Measurements from ENCODE around the gene PPP6R3. TPM values are rescaled to one million over a fixed set of nuclear protein-coding genes. Genes with fewer than 3 reads are reported as not detected.
A peak's percentile ranks its signal among the peaks of the same experiment; 100 is the strongest.

Gene PPP6R3
- polyA plus RNA-seq, 1 donor from 2014 or later, result 41.1 TPM

DNA sequence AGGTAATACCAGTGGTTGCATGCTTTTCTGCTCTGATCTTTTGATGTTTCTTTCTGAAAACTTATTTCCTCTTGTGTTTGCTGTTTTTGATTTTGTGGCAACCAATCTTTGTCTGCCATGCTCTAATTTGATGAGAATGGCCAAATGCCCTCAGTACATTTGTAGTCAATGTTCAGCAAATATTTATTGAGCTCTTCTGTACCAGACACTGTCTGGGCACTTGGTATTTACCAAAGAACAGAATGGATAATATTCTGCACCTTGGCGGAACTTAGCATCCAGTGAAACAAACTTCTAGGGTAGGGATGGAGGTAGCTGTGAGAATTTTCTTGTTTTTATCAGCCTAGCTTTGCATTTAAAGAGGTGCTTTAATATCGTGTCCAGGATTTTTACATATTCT lies 19.6 kb downstream of the PPP6R3 start:
- H3K27ac Mint-ChIP-seq, result no peak overlapping the region
- peaks cover 46 to 52% (median 48%) of the 10 kb centered on the region in 3 donors for H3K4me1 Mint-ChIP-seq
- no peaks in the 10 kb centered on the region for H3K9me3 Mint-ChIP-seq
- peak overlapping the region in 1 of 4 donors; percentile 41 for H3K4me3 Mint-ChIP-seq
- H3K27me3 Mint-ChIP-seq, result no peaks in the 10 kb centered on the region
- H3K36me3 Mint-ChIP-seq, result peaks cover 8% of the 10 kb centered on the region

GRCh38 chr11:68480852-68481510 lies 20.4 kb downstream of the PPP6R3 start:
- H3K4me1 Mint-ChIP-seq, result peaks cover 49 to 55% (median 52%) of the 10 kb centered on the region in 3 donors
- H3K4me3 Mint-ChIP-seq, result peak overlapping the region in 2 of 4 donors; percentile 6 to 23
- no peaks in the 10 kb centered on the region for H3K9me3 Mint-ChIP-seq
- H3K27ac Mint-ChIP-seq, result no peak overlapping the region
- no peaks in the 10 kb centered on the region for H3K27me3 Mint-ChIP-seq
- peaks cover 8% of the 10 kb centered on the region for H3K36me3 Mint-ChIP-seq

- H3K4me1 Mint-ChIP-seq, result peaks cover 52 to 60% (median 54%) of the 10 kb centered on the region in 3 donors
- H3K4me3 Mint-ChIP-seq, result peak overlapping the region in 1 of 4 donors; percentile 6
- H3K27ac Mint-ChIP-seq, result no peak overlapping the region
- H3K9me3 Mint-ChIP-seq, result no peaks in the 10 kb centered on the region
- H3K36me3 Mint-ChIP-seq, result peaks cover 10% of the 10 kb centered on the region
- H3K27me3 Mint-ChIP-seq, result no peaks in the 10 kb centered on the region
Measured at GRCh38 chr11:68481579-68482240, 21.2 kb downstream of the PPP6R3 start.

DNA sequence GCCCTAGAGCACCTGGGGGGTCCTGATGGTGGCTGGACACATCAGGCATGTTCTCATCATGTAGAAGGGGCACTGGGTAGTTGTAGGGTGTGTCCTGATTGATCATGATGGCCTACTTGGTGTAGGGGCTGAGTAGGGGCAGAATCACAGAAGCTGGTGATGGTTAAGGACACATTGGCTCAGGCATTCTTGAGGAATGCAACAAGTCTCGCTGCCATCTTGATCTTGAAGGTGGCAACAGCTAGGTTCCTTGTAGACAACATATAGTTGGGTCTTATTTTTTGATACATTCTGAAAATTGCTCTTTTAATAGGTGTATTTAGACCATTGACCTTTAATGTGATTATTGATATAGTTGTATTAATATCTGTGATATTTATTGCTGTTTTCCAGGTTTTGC lies 28.1 kb downstream of the PPP6R3 start:
- peak overlapping the region in 1 of 3 donors; percentile 51 for H3K27ac Mint-ChIP-seq
- no peaks in the 10 kb centered on the region for H3K9me3 Mint-ChIP-seq
- H3K36me3 Mint-ChIP-seq, result peaks cover 15% of the 10 kb centered on the region
- H3K27me3 Mint-ChIP-seq, result no peaks in the 10 kb centered on the region
- H3K4me3 Mint-ChIP-seq, result no peak overlapping the region
- H3K4me1 Mint-ChIP-seq, result peaks cover 56 to 65% (median 61%) of the 10 kb centered on the region in 3 donors

GRCh38 chr11:68495220-68495729 lies 34.7 kb downstream of the PPP6R3 start:
- Mint-ChIP-seq H3K4me1 (peaks cover 63 to 75% (median 67%) of the 10 kb centered on the region in 3 donors), H3K27me3 (no peaks in the 10 kb centered on the region), H3K27ac (peak overlapping the region in 1 of 3 donors; percentile 76), H3K9me3 (no peaks in the 10 kb centered on the region), H3K36me3 (peaks cover 4% of the 10 kb centered on the region), H3K4me3 (peak overlapping the region in 2 of 4 donors; percentile 55 to 77)

DNA sequence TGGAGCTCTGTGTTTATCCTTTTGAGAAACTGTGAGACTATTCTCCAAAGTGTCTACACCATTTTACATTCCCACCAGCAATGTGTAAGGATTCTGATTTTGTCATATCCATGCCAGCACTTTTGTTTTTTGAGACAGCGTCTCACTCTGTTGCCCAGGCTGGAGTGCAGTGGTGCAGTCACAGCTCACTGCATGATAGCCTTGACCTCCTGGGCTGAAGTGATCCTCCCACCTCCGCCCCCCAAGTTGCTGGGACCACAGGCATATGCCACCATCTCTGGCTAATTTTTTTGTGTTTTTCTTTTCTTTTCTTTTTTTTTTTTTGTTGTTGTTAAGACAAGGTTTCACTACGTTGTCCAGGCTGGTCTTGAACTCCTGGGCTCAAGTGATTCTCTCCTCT lies 35.3 kb downstream of the PPP6R3 start:
- H3K36me3 Mint-ChIP-seq, result peaks cover 4% of the 10 kb centered on the region
- no peaks in the 10 kb centered on the region for H3K27me3 Mint-ChIP-seq
- peak overlapping the region in 2 of 4 donors; percentile 55 to 77 for H3K4me3 Mint-ChIP-seq
- H3K27ac Mint-ChIP-seq, result peak overlapping the region in 2 of 3 donors; percentile 19 to 76
- H3K9me3 Mint-ChIP-seq, result no peaks in the 10 kb centered on the region
- peaks cover 60 to 77% (median 66%) of the 10 kb centered on the region in 3 donors for H3K4me1 Mint-ChIP-seq

- peak overlapping the region in 2 of 3 donors; percentile 16 to 69 for H3K27ac Mint-ChIP-seq
- H3K27me3 Mint-ChIP-seq, result no peaks in the 10 kb centered on the region
- no peak overlapping the region for H3K4me3 Mint-ChIP-seq
- H3K36me3 Mint-ChIP-seq, result peaks cover 2% of the 10 kb centered on the region
- peaks cover 68 to 80% (median 69%) of the 10 kb centered on the region in 3 donors for H3K4me1 Mint-ChIP-seq
- no peaks in the 10 kb centered on the region for H3K9me3 Mint-ChIP-seq
Measured at GRCh38 chr11:68497761-68498160, 37.2 kb downstream of the PPP6R3 start.

GRCh38 chr11:68498321-68498720 lies 37.8 kb downstream of the PPP6R3 start:
- Mint-ChIP-seq H3K36me3 (peaks cover 2% of the 10 kb centered on the region), H3K4me1 (peaks cover 67 to 83% (median 70%) of the 10 kb centered on the region in 3 donors), H3K4me3 (peak overlapping the region in 2 of 4 donors; percentile 51 to 76), H3K27ac (peak overlapping the region in 2 of 3 donors; percentile 49 to 69), H3K27me3 (no peaks in the 10 kb centered on the region), H3K9me3 (no peaks in the 10 kb centered on the region)

DNA sequence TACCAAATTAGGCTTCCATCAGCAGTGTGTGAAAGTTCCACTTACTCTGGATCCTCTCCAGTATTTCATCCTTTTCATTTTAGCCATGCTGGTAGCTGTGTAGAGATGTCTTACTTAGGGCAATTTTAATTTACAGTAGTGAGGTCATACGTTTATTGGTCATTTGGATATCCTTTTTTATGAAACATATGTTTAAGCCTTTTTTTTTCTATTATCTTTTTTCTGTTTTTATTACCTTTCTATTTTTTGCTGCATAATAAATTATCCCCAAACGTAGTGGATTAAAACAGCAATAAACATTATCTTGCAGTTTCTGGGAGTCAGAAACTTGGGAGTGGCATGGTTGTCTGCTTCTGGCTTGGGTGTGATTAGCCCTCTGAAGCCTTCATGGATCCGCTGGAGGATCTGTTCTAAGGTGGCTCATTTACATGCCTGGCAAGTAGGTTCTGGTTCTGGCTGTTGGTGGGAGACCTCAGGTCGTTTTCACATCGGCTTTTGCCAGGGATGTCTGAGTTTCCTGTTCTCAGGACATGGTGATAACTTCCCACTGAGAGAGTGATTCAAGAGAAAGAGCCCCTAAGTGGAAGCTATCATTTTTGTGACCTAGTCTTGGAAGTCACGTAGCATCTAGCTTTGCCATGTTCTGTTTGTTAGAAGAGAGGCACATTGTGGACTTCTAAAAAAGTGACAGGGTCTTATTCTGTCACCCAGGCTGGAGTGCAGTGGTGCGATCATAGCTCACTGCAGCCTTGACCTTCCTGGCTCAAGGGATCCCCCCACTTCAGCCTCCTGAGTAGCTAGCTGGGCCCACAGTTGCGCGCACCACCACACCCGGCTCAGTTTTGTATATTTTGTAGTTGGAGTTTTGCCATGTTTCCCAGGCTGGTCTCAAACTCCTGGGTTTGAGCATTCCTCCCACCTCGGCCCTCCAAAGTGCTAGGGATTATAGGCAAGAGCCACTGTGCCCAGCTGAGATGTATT lies 38.6 kb downstream of the PPP6R3 start:
- Mint-ChIP-seq H3K27ac (peak overlapping the region in 1 of 3 donors; percentile 50), H3K27me3 (no peaks in the 10 kb centered on the region), H3K4me3 (peak overlapping the region in 3 of 4 donors; percentile 21 to 85 (median 84)), H3K4me1 (peaks cover 75 to 89% (median 78%) of the 10 kb centered on the region in 3 donors), H3K36me3 (peaks cover 2% of the 10 kb centered on the region), H3K9me3 (no peaks in the 10 kb centered on the region)

GRCh38 chr11:68500206-68500605 lies 39.7 kb downstream of the PPP6R3 start:
- Mint-ChIP-seq H3K9me3 (no peaks in the 10 kb centered on the region), H3K4me1 (peaks cover 76 to 90% (median 79%) of the 10 kb centered on the region in 3 donors), H3K4me3 (peak overlapping the region in 2 of 4 donors; percentile 63 to 65), H3K27me3 (no peaks in the 10 kb centered on the region), H3K27ac (peak overlapping the region in 2 of 3 donors; percentile 34 to 63), H3K36me3 (peaks cover 2% of the 10 kb centered on the region)

DNA sequence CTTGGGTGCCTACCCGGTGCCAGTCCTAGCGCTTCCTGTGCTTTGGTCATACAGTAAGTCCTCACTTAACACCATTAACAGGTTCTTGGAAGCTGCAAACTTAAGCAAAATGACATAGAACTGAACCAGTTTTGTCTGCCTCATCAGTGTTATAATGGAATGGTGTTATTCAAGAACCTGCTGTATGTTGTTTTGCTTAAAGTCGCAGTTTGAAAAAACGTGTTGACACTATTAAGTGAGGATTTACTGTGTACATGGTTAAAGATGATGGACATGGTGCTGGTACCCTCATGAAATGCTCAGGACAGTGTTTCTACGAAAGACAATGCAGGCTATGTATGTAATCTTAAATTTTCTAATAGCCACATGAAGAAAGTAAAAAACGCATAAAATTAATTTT lies 41.3 kb downstream of the PPP6R3 start:
- H3K27me3 Mint-ChIP-seq, result no peaks in the 10 kb centered on the region
- H3K9me3 Mint-ChIP-seq, result no peaks in the 10 kb centered on the region
- no peak overlapping the region for H3K4me3 Mint-ChIP-seq
- peaks cover 76 to 88% (median 78%) of the 10 kb centered on the region in 3 donors for H3K4me1 Mint-ChIP-seq
- H3K36me3 Mint-ChIP-seq, result peaks cover 2% of the 10 kb centered on the region
- no peak overlapping the region for H3K27ac Mint-ChIP-seq

DNA sequence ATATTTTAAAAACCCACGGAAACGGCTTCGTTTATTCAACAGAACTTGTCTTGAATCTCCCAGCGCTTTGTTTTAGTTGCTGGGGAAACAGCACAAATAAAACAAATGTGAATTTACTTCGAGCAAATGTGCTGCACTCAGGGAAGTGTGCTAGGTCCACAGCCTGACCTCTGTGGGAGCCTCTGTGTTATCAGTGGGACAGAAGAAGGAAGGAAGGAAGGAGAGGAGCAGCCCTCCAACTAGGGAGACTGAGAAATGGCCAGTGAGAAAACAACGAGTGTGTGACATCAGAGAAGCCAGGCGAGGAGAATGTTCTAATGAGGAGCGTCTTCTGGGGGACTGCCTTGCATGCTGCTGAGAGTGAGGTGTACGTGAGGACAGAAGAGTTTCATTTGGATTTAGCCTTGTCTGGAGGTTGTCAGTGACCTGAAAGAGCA lies 42.7 kb downstream of the PPP6R3 start:
- Mint-ChIP-seq H3K27me3 (no peaks in the 10 kb centered on the region), H3K36me3 (peaks cover 6% of the 10 kb centered on the region), H3K27ac (peak overlapping the region in 1 of 3 donors; percentile 26), H3K9me3 (no peaks in the 10 kb centered on the region), H3K4me1 (peaks cover 76 to 85% (median 76%) of the 10 kb centered on the region in 3 donors), H3K4me3 (peak overlapping the region in 2 of 4 donors; percentile 26 to 57)

DNA sequence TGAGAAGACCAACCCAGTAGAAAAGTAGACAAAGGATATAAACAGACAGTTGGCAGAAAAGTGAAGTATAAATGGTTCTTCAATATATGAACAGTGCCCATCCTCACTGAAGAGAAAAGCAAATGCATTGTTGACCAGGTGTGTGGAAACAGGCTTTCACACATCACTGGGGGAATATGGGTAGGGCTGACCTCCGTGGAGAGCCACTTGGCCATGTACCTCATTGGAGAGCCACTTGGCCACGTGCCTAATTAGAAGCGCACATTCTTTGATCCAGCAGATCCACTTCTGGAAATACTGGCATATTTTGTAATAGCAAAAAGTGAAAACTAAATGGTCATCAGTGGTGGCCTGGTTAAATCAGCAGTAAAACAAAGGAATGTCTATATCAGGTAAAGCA lies 43.2 kb downstream of the PPP6R3 start:
- Mint-ChIP-seq H3K27me3 (no peaks in the 10 kb centered on the region), H3K36me3 (peaks cover 6% of the 10 kb centered on the region), H3K4me3 (peak overlapping the region in 2 of 4 donors; percentile 26 to 57), H3K9me3 (no peaks in the 10 kb centered on the region), H3K4me1 (peaks cover 74 to 82% (median 76%) of the 10 kb centered on the region in 3 donors), H3K27ac (peak overlapping the region in 1 of 3 donors; percentile 72)

GRCh38 chr11:68504432-68505066 lies 44.0 kb downstream of the PPP6R3 start:
- H3K4me1 Mint-ChIP-seq, result peaks cover 70 to 79% (median 72%) of the 10 kb centered on the region in 3 donors
- H3K27ac Mint-ChIP-seq, result no peak overlapping the region
- peaks cover 6% of the 10 kb centered on the region for H3K36me3 Mint-ChIP-seq
- H3K4me3 Mint-ChIP-seq, result peak overlapping the region in 2 of 4 donors; percentile 51 to 57
- H3K9me3 Mint-ChIP-seq, result no peaks in the 10 kb centered on the region
- H3K27me3 Mint-ChIP-seq, result no peaks in the 10 kb centered on the region

Data from IgD-negative memory B cell (primary cell).